NT2/D1 (cell line): ENCODE results near the gene HSCB.

ENCODE experiments used
- DNase-seq: peaks from one replicate; pipeline ENCODE4 v3.0.0-alpha.2; 2011; ENCODE audit warnings: low read depth, low spot score
- H3K27me3 ChIP-seq: 2 replicates; pipeline ENCODE4 v1.6.0; 2011; ENCODE audit warnings: mild to moderate bottlenecking; ENCODE audit not compliant: insufficient read length, insufficient read depth
- H3K36me3 ChIP-seq: 2 replicates; pipeline ENCODE4 v1.6.1; 2011; ENCODE audit warnings: mild to moderate bottlenecking, low read length, mixed read lengths; ENCODE audit not compliant: insufficient read depth, insufficient read length
- H3K4me1 ChIP-seq: 2 replicates; pipeline ENCODE4 v1.5.1; 2011; ENCODE audit not compliant: insufficient read depth, insufficient read length
- H3K4me3 ChIP-seq: 2 replicates; pipeline ENCODE4 v1.5.1; 2011; ENCODE audit warnings: low read depth; ENCODE audit not compliant: insufficient read length
- H3K9ac ChIP-seq: 2 replicates; pipeline ENCODE4 v1.6.0; 2011; ENCODE audit warnings: low read depth; ENCODE audit not compliant: insufficient read length
- H3K9me3 ChIP-seq: 2 replicates; pipeline ENCODE4 v1.5.1; 2011; ENCODE audit warnings: mild to moderate bottlenecking, low read length; ENCODE audit not compliant: insufficient read depth
- SUZ12 ChIP-seq: IDR thresholded peaks from 2 replicates; pipeline ENCODE4 v1.6.1; 2011; ENCODE audit not compliant: insufficient read length, insufficient read depth; ENCODE audit errors: extremely low read depth
- YY1 ChIP-seq: IDR thresholded peaks from 2 replicates; pipeline ENCODE4 v1.6.1; 2011; ENCODE audit not compliant: insufficient read length, insufficient read depth
- ZNF274 ChIP-seq: IDR thresholded peaks from 2 replicates; pipeline ENCODE4 v1.6.1; 2011; ENCODE audit warnings: mild to moderate bottlenecking, low read depth, low read length

HSCB gene

GRCh38 chr22:28780296-28780695, 38.5 kb downstream of the HSCB start:
- no peaks in the 10 kb centered on the region for H3K4me1 ChIP-seq
- H3K36me3 ChIP-seq: peaks cover 80% of the 10 kb centered on the region
- no peak for DNase-seq

GRCh38 chr22:28783786-28784671, 42.2 kb downstream of the HSCB start:
- Histone ChIP-seq H3K27me3 (no peaks in the 10 kb centered on the region), H3K9ac (no peak overlapping the region), H3K9me3 (no peaks in the 10 kb centered on the region), H3K36me3 (peaks cover 82% of the 10 kb centered on the region), H3K4me1 (no peaks in the 10 kb centered on the region), H3K4me3 (no peak overlapping the region)
- TF ChIP-seq ZNF274: no peak
- no peak for TF ChIP-seq YY1
- no peak for TF ChIP-seq SUZ12
- no peak for DNase-seq

More at GRCh38 chr22:28780296-28780695, 38.5 kb downstream of the HSCB start:
- Histone ChIP-seq H3K9ac (no peak overlapping the region), H3K4me3 (no peak overlapping the region), H3K27me3 (no peaks in the 10 kb centered on the region), H3K9me3 (no peaks in the 10 kb centered on the region)
- TF ChIP-seq ZNF274: no peak
- no peak for TF ChIP-seq SUZ12
- no peak for TF ChIP-seq YY1

GRCh38 chr22:28788601-28789000, 46.8 kb downstream of the HSCB start:
- no peak for DNase-seq
- Histone ChIP-seq H3K9ac (no peak overlapping the region), H3K9me3 (no peaks in the 10 kb centered on the region), H3K36me3 (peaks cover 52% of the 10 kb centered on the region), H3K27me3 (no peaks in the 10 kb centered on the region), H3K4me1 (no peaks in the 10 kb centered on the region), H3K4me3 (no peak overlapping the region)
- TF ChIP-seq SUZ12: no peak
- TF ChIP-seq ZNF274: no peak
- no peak for TF ChIP-seq YY1

GRCh38 chr22:28791124-28791523, 49.3 kb downstream of the HSCB start:
- Histone ChIP-seq H3K4me1 (no peaks in the 10 kb centered on the region), H3K27me3 (no peaks in the 10 kb centered on the region), H3K9me3 (no peaks in the 10 kb centered on the region), H3K4me3 (no peak overlapping the region), H3K36me3 (peaks cover 50% of the 10 kb centered on the region), H3K9ac (no peak overlapping the region)
- TF ChIP-seq YY1 (no peak), SUZ12 (no peak), ZNF274 (no peak)
- DNase-seq: no peak

GRCh38 chr22:28791841-28792490, 50.1 kb downstream of the HSCB start:
- Histone ChIP-seq H3K36me3 (peaks cover 51% of the 10 kb centered on the region), H3K4me1 (no peaks in the 10 kb centered on the region), H3K9me3 (no peaks in the 10 kb centered on the region), H3K27me3 (no peaks in the 10 kb centered on the region), H3K9ac (no peak overlapping the region), H3K4me3 (no peak overlapping the region)
- DNase-seq: no peak
- TF ChIP-seq ZNF274 (no peak), SUZ12 (no peak), YY1 (no peak)

- H3K36me3 ChIP-seq: peaks cover 49% of the 10 kb centered on the region
- no peak overlapping the region for H3K4me3 ChIP-seq
- no peaks in the 10 kb centered on the region for H3K9me3 ChIP-seq
- no peak overlapping the region for H3K9ac ChIP-seq
- H3K27me3 ChIP-seq: no peaks in the 10 kb centered on the region
- TF ChIP-seq SUZ12: no peak
- no peak for TF ChIP-seq ZNF274
- no peaks in the 10 kb centered on the region for H3K4me1 ChIP-seq
- no peak for DNase-seq
Observed at GRCh38 chr22:28792491-28793383, 50.9 kb downstream of the HSCB start.
